AG04450 (cell line): ENCODE data around the gene RNMT. TPM values are rescaled to one million over a fixed set of nuclear protein-coding genes. Genes with fewer than 3 reads are reported as not detected.

Experiments
- CTCF ChIA-PET: fragments of 300-600, 350-600 bp; formaldehyde crosslinking; extraction: SDS; loops from one replicate; lab custom pipeline; 2022; ENCODE audit warnings: antibody characterized with exemption, inconsistent platforms; lab: Charles Lee
- POLR2A ChIA-PET: fragments of 350-600 bp; formaldehyde crosslinking; extraction: SDS; loops from one replicate; lab custom pipeline; 2021; ENCODE audit warnings: antibody characterized with exemption, inconsistent platforms; lab: Yijun Ruan, JAX
- DNase-seq: peaks from one replicate; pipeline ENCODE4 v3.0.0-alpha.2; 2011; ENCODE audit warnings: low read depth, low spot score
- H3K27ac ChIP-seq: one replicate; pipeline ENCODE4 v1.5.1; 2012; ENCODE audit warnings: low read depth, low read length, control low read depth
- H3K27me3 ChIP-seq: one replicate; pipeline ENCODE4 v1.6.0; 2012; ENCODE audit warnings: low read length; ENCODE audit not compliant: control insufficient read depth, insufficient read depth
- H3K4me3 ChIP-seq: 2 replicates; pipeline ENCODE4 v1.5.1; 2011; ENCODE audit warnings: mild to moderate bottlenecking, low read depth, low read length, control low read depth
- H3K9me3 ChIP-seq: 2 replicates; pipeline ENCODE4 v1.5.1; 2012; ENCODE audit warnings: low read length; ENCODE audit not compliant: control insufficient read depth, insufficient read depth
- polyA plus RNA-seq: library from polyadenylated mRNA; depleted of rRNA; stranded (reverse); fragments of >200 nt; gene quantifications from 2 replicates; pipeline ENCODE4 v1.2.3, GENCODE V29; 2011
- TF ChIP-seq, protein P1 (sequence below): IDR thresholded peaks from 2 replicates; pipeline ENCODE4 v1.5.1; 2011; ENCODE audit warnings: low read depth, low read length, control low read depth, inconsistent platforms

RNMT gene
- polyA plus RNA-seq, 1 experiment = 23.5 TPM

DNA sequence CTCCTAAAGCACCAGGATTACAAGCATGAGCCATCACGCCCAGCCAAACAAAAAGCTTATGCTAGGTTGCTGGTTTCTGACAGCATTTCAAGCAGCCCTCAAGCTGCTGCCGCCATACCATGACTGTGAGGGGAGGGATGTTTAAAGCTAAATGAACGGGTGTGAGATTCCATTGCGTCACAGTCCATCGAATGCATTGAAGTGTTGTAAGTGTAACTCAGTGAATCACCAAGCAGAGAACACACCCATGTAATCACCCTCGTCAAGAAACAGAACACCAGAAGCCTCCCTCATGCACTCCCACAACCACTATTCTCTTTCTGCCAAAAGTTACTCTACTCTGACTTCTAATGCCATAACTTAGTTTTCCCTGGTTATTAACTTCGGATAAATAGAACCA, 64.7 kb downstream of the RNMT start:
- DNase-seq = no peak
- no peak overlapping the region for H3K4me3 ChIP-seq
- TF ChIP-seq, protein P1, sequence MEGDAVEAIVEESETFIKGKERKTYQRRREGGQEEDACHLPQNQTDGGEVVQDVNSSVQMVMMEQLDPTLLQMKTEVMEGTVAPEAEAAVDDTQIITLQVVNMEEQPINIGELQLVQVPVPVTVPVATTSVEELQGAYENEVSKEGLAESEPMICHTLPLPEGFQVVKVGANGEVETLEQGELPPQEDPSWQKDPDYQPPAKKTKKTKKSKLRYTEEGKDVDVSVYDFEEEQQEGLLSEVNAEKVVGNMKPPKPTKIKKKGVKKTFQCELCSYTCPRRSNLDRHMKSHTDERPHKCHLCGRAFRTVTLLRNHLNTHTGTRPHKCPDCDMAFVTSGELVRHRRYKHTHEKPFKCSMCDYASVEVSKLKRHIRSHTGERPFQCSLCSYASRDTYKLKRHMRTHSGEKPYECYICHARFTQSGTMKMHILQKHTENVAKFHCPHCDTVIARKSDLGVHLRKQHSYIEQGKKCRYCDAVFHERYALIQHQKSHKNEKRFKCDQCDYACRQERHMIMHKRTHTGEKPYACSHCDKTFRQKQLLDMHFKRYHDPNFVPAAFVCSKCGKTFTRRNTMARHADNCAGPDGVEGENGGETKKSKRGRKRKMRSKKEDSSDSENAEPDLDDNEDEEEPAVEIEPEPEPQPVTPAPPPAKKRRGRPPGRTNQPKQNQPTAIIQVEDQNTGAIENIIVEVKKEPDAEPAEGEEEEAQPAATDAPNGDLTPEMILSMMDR = no peak
- CTCF ChIA-PET = no interaction called here
- POLR2A ChIA-PET = no interaction called here
- no peak overlapping the region for H3K27ac ChIP-seq
- no peaks in the 10 kb centered on the region for H3K27me3 ChIP-seq
- H3K9me3 ChIP-seq = no peaks in the 10 kb centered on the region

DNA sequence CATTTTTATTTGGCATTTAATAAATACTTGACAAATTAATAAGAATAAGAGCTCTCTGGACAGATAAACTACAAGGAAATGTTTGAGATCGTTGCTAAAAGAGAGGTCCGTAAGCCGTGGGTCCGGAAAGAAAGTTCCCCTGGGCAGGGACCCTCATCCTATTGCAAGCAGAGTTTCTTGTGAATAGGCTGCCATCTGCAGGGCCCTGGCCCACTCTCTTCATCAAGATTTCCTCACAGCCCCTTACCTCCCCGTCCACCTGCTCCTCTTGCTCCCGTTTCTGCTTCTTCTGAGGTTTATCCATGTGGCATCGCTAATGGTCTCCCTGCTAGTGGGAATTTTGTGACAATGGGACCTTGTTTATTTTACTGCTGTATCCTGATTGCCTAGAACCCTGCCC, 67.3 kb downstream of the RNMT start:
- TF ChIP-seq, protein P1 = no peak
- H3K27ac ChIP-seq = no peak overlapping the region
- H3K9me3 ChIP-seq = peaks cover 4% of the 10 kb centered on the region; the same call in 1 of the 2 replicates
- DNase-seq = no peak
- no peak overlapping the region for H3K4me3 ChIP-seq
- CTCF ChIA-PET = interaction anchor here (0.6 kb wide), 1 partner anchor 39 kb away, joined by 3 read pairs; no protein-coding TSS in a partner anchor
- POLR2A ChIA-PET = no interaction called here
- no peaks in the 10 kb centered on the region for H3K27me3 ChIP-seq

DNA sequence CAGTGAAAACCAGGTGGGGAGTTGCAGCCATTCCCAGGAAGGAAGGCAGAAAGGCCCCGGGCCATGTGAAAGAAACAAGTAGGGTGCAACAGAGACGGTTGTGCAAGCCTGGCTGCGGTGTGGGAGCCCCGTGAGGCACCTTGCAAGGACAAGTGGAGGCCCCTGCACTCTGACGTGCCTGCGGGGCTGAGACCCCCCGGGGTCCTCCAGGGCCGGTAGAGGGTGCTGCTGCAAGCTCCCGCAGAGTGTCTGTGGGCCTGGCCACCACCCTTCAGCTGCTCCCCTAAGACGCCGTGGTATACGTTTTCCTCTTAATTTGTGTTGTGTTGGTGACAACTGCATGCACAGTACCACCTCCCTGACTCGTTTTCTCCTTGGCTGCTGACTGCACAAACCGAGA, 70.0 kb downstream of the RNMT start:
- ChIA-PET POLR2A (no interaction called here), CTCF (no interaction called here)
- H3K9me3 ChIP-seq = peaks cover 4% of the 10 kb centered on the region; the same call in 1 of the 2 replicates
- H3K27ac ChIP-seq = no peak overlapping the region
- TF ChIP-seq, protein P1 = no peak
- H3K4me3 ChIP-seq = no peak overlapping the region
- no peaks in the 10 kb centered on the region for H3K27me3 ChIP-seq
- no peak for DNase-seq

DNA sequence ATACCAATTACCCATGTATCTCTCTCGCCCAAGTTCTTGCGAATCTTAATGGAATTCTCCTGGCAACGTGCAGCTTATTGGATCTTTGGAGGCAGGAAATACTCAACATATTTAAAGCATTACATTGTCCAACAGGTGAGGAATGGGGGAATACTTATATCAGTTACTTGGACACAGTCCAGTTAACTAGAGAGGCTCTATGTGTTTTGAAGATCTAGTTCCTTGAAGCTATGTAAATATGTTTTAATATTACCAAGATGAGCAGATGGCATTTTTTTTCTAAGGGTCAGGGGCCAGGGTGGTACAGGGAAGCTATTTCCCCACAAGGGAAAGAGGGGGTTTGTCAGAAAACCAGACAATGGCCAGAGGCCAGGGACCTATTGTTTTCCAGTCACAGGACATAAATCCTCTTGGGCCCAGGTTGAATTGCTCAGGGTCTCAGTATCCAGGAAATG, 70.7 kb downstream of the RNMT start:
- POLR2A ChIA-PET = no interaction called here
- no peak for DNase-seq

DNA sequence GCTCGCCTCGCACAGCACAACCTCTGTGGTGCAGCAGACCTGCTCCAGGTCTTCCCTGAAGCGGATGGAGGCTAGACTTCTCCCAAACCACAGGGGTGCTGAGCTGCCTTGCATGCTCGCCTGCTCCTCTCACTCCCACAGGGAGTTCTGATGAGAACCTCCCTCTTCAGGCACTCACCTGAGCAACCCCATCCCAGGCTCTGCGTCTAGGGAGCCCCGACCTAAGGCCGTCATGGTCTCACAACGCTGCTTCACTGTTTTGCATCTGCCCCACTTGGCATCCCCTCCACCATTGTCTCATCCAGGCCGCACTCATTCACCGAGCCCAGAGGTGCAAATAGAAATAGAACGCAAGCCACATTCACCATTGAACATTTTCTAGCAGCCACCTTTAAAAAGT, 72.9 kb downstream of the RNMT start:
- Histone ChIP-seq H3K4me3 (no peak overlapping the region), H3K27ac (no peak overlapping the region), H3K27me3 (no peaks in the 10 kb centered on the region), H3K9me3 (peaks cover 4% of the 10 kb centered on the region; the same call in 1 of the 2 replicates)
- POLR2A ChIA-PET = no interaction called here
- DNase-seq = no peak
- TF ChIP-seq, protein P1 = no peak
- CTCF ChIA-PET = no interaction called here

More for the DNA sequence above, 70.7 kb downstream of the RNMT start:
- Histone ChIP-seq H3K27me3 (no peaks in the 10 kb centered on the region), H3K4me3 (no peak overlapping the region), H3K9me3 (peaks cover 4% of the 10 kb centered on the region; the same call in 1 of the 2 replicates), H3K27ac (no peak overlapping the region)
- CTCF ChIA-PET = interaction anchor here (1.2 kb wide), 1 partner anchor 290 kb away, joined by 3 read pairs; no protein-coding TSS in a partner anchor
- TF ChIP-seq, protein P1 = no peak
